Kidney epithelial cell (primary cell): ENCODE data around the gene CYTH1. TPM values are rescaled to one million over a fixed set of nuclear protein-coding genes. Genes with fewer than 3 reads are reported as not detected.

Experiments
- DNase-seq: peaks from one replicate; pipeline ENCODE4 v3.0.0-alpha.2; 2010; ENCODE audit warnings: low read depth
- H3K27me3 ChIP-seq: 2 replicates; pipeline ENCODE4 v1.6.0; 2011; ENCODE audit warnings: low read length; ENCODE audit not compliant: control insufficient read depth, insufficient read depth
- H3K36me3 ChIP-seq: 2 replicates; pipeline ENCODE4 v1.5.1; 2011; ENCODE audit warnings: low read length; ENCODE audit not compliant: control insufficient read depth, insufficient read depth
- H3K4me3 ChIP-seq: 2 replicates; pipeline ENCODE4 v1.5.1; 2011; ENCODE audit warnings: low read depth, mild to moderate bottlenecking, control low read depth, low read length
- CTCF ChIP-seq: IDR thresholded peaks from 2 replicates; pipeline ENCODE4 v1.5.1; 2011; ENCODE audit warnings: mild to moderate bottlenecking, moderate library complexity, low read length, control low read depth, inconsistent platforms; ENCODE audit not compliant: insufficient read depth, poor library complexity, severe bottlenecking
- total RNA-seq: library from RNA; depleted of rRNA; stranded (reverse); fragments of >200 nt; gene quantifications from 2 replicates; pipeline ENCODE4 v1.2.3, GENCODE V29; 2015

CYTH1 gene
- total RNA-seq, 1 donor from 2014 or later: 34.1 TPM

GRCh38 chr17:78679495-78680395 lies 102.3 kb downstream of the CYTH1 start:
- no peak overlapping the region for H3K4me3 ChIP-seq
- H3K27me3 ChIP-seq: no peaks in the 10 kb centered on the region
- TF ChIP-seq CTCF: no peak
- peaks cover 2% of the 10 kb centered on the region for H3K36me3 ChIP-seq
- DNase-seq: no peak

DNA sequence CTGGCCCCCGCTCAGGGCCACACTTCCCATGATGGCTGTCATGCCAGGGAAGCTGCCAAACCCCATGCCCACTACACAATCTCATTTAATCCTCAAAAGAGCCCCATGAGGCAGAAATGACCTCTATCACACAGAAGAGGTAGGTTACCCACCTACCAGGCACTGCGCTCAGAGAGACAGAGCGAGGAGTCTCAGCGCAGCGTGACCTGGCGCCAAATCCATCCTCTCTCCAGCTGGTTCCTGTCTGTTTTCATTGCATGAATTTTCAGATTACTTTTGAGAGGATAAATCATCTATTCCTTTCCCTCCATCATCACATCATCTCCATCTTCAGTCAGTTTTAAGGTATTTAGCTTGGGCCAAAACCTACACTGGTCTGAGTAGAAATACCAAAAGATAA lies 103.4 kb downstream of the CYTH1 start:
- H3K27me3 ChIP-seq: no peaks in the 10 kb centered on the region
- DNase-seq: no peak
- H3K4me3 ChIP-seq: no peak overlapping the region
- H3K36me3 ChIP-seq: peaks cover 2% of the 10 kb centered on the region
- no peak for TF ChIP-seq CTCF

DNA sequence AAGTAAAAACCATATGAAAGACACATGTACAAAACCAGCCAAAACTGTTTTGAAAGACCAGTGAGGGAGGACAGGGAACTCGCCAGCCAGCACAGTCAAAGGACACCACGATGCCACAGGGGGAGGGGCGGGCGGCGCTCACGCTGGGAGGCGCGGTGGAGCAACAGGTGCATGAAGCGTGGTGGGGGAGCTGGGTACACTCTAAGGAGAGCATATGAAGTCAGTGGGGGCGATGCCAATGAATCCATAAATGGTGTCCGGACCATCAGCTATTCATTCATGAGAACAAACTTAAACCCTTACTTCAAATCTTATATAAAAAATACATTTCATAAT lies 103.9 kb downstream of the CYTH1 start:
- no peak for TF ChIP-seq CTCF
- H3K27me3 ChIP-seq: no peaks in the 10 kb centered on the region
- DNase-seq: no peak
- no peak overlapping the region for H3K4me3 ChIP-seq
- peaks cover 2% of the 10 kb centered on the region for H3K36me3 ChIP-seq

DNA sequence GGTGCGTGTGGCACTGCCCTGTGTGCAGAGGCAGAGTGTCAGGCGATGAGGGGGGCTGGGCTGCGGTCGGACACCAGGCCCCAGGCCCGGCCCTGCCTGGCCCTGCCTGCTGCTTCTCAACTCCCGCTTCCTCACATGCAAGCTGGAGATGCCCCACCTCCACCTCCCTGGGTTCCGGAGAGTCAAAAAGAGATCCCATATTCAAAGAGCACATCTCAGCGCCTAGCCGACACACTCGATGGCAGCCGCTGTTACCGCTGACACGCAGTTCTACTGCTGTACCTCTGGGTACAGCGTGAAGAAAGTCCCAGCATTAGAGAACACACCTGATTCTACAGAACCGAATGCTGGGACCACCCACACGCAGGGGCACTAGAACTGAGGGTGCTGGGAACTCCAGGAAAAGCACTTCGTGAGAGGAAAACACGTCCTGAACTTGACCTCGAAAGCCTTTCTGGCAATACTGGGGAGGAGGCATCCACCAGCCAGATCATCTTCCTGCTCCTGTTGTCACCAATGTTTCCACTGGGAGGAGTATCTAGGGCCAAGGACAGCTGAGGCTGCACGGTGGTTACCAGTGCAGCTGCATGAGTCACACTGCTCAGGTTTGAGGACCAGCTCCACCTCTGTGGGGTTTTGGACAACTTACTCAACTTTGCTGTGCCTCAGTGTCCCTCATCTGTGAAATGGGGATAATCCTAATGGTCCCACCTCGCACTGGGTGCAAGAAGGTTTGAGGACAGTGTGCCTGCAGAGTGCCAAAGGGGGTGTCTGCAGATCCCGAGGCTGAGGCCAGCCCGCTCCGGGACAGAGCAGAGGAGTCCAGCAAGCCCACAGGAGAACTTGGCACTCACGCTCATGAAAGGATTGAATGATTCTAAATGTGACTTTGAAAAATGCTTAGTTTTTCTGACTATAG lies 104.5 kb downstream of the CYTH1 start:
- H3K36me3 ChIP-seq: peaks cover 2% of the 10 kb centered on the region
- DNase-seq: no peak
- H3K4me3 ChIP-seq: no peak overlapping the region
- H3K27me3 ChIP-seq: no peaks in the 10 kb centered on the region
- TF ChIP-seq CTCF: no peak

GRCh38 chr17:78676412-78677302 lies 105.4 kb downstream of the CYTH1 start:
- TF ChIP-seq CTCF: no peak
- Histone ChIP-seq H3K4me3 (no peak overlapping the region), H3K36me3 (peaks cover 2% of the 10 kb centered on the region), H3K27me3 (no peaks in the 10 kb centered on the region)
- no peak for DNase-seq
